ENCODE measurements around the gene ZNF554. TPM values are rescaled to one million over a fixed set of nuclear protein-coding genes. Genes with fewer than 3 reads are reported as not detected.
"Not testable (repeated sequence)": the region's sequence is repeated elsewhere in the genome, so short reads cannot be mapped to it uniquely, and the experiment has no call there.

Gene ZNF554
- total RNA-seq, 2 donors from 2014 or later = 8.4 to 9.2 TPM

- no peaks in the 10 kb centered on the region for H3K9me3 Mint-ChIP-seq
- 91% methylated on average over 14 to 16 of the region's 16 CpGs for WGBS, 2 experiments (ENCODE audit: insufficient coverage in 1 of 2, insufficient read length in 1 of 2)
- TF ChIP-seq, protein P1, sequence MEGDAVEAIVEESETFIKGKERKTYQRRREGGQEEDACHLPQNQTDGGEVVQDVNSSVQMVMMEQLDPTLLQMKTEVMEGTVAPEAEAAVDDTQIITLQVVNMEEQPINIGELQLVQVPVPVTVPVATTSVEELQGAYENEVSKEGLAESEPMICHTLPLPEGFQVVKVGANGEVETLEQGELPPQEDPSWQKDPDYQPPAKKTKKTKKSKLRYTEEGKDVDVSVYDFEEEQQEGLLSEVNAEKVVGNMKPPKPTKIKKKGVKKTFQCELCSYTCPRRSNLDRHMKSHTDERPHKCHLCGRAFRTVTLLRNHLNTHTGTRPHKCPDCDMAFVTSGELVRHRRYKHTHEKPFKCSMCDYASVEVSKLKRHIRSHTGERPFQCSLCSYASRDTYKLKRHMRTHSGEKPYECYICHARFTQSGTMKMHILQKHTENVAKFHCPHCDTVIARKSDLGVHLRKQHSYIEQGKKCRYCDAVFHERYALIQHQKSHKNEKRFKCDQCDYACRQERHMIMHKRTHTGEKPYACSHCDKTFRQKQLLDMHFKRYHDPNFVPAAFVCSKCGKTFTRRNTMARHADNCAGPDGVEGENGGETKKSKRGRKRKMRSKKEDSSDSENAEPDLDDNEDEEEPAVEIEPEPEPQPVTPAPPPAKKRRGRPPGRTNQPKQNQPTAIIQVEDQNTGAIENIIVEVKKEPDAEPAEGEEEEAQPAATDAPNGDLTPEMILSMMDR (conservative IDR thresholded peaks at IDR 0.05) = no peak
- H3K4me3 Mint-ChIP-seq = no peak overlapping the region
- peaks cover 54% of the 10 kb centered on the region for H3K36me3 Mint-ChIP-seq (ENCODE audit: low read depth)
- no peak overlapping the region for H3K27ac ChIP-seq (ENCODE audit: low read depth, low read length)
- H3K27me3 Mint-ChIP-seq (ENCODE audit: insufficient read depth) = no peaks in the 10 kb centered on the region
- H3K9me3 ChIP-seq (ENCODE audit: control insufficient read depth, low read length) = no peaks in the 10 kb centered on the region
- no peaks in the 10 kb centered on the region for H3K27me3 ChIP-seq (ENCODE audit: control insufficient read depth, insufficient read depth, low read length, poor library complexity, severe bottlenecking)
- no peak overlapping the region for H3K9ac ChIP-seq (ENCODE audit: extremely low read depth, low read length, poor library complexity, severe bottlenecking)
- no peaks in the 10 kb centered on the region for H3K4me1 ChIP-seq (ENCODE audit: control insufficient read depth, insufficient read depth, low read length)
- no peak overlapping the region for H3K4me3 ChIP-seq (ENCODE audit: low read length)
- H3K4me1 Mint-ChIP-seq = no peaks in the 10 kb centered on the region
- H3K36me3 ChIP-seq (ENCODE audit: control insufficient read depth, insufficient read depth, low read length) = peaks cover 36% of the 10 kb centered on the region
- no peak overlapping the region for H3K27ac Mint-ChIP-seq
- DNase-seq = no peak
These were observed 28.2 kb upstream of the ZNF554 start for GRCh38 chr19:2791440-2791839.

GRCh38 chr19:2791876-2792275 is 27.8 kb upstream of the ZNF554 start:
- H3K36me3 Mint-ChIP-seq (ENCODE audit: low read depth) = peaks cover 57% of the 10 kb centered on the region
- no peaks in the 10 kb centered on the region for H3K27me3 ChIP-seq (ENCODE audit: control insufficient read depth, insufficient read depth, low read length, poor library complexity, severe bottlenecking)
- TF ChIP-seq, protein P1 (conservative IDR thresholded peaks at IDR 0.05) = no peak
- H3K36me3 ChIP-seq (ENCODE audit: control insufficient read depth, insufficient read depth, low read length) = peaks cover 41% of the 10 kb centered on the region
- no peak overlapping the region for H3K4me3 Mint-ChIP-seq
- no peak overlapping the region for H3K27ac Mint-ChIP-seq
- H3K4me3 ChIP-seq (ENCODE audit: low read length) = no peak overlapping the region
- H3K9ac ChIP-seq (ENCODE audit: extremely low read depth, low read length, poor library complexity, severe bottlenecking) = no peak overlapping the region
- no peaks in the 10 kb centered on the region for H3K4me1 Mint-ChIP-seq
- H3K9me3 Mint-ChIP-seq = no peaks in the 10 kb centered on the region
- H3K9me3 ChIP-seq (ENCODE audit: control insufficient read depth, low read length) = no peaks in the 10 kb centered on the region
- H3K27me3 Mint-ChIP-seq (ENCODE audit: insufficient read depth) = no peaks in the 10 kb centered on the region
- H3K4me1 ChIP-seq (ENCODE audit: control insufficient read depth, insufficient read depth, low read length) = no peaks in the 10 kb centered on the region
- DNase-seq = no peak
- no peak overlapping the region for H3K27ac ChIP-seq (ENCODE audit: low read depth, low read length)
- WGBS, 2 experiments (ENCODE audit: insufficient coverage in 1 of 2, insufficient read length in 1 of 2) = 92 to 94% methylated on average over 12 to 16 of the region's 16 CpGs

- peaks cover 48% of the 10 kb centered on the region for H3K36me3 ChIP-seq (ENCODE audit: control insufficient read depth, insufficient read depth, low read length)
- not testable (repeated sequence) for H3K9me3 ChIP-seq (ENCODE audit: control insufficient read depth, low read length); DNase-seq; H3K4me3 ChIP-seq (ENCODE audit: low read length); H3K4me1 ChIP-seq (ENCODE audit: control insufficient read depth, insufficient read depth, low read length); H3K9ac ChIP-seq (ENCODE audit: extremely low read depth, low read length, poor library complexity, severe bottlenecking); H3K27me3 ChIP-seq (ENCODE audit: control insufficient read depth, insufficient read depth, low read length, poor library complexity, severe bottlenecking); H3K27ac ChIP-seq (ENCODE audit: low read depth, low read length); H3K27me3 Mint-ChIP-seq (ENCODE audit: insufficient read depth); H3K4me1 Mint-ChIP-seq; H3K4me3 Mint-ChIP-seq; H3K9me3 Mint-ChIP-seq; H3K27ac Mint-ChIP-seq
- 91 to 94% methylated on average over 9 to 10 of the region's 10 CpGs for WGBS, 2 experiments (ENCODE audit: insufficient coverage in 1 of 2, insufficient read length in 1 of 2)
- H3K36me3 Mint-ChIP-seq (ENCODE audit: low read depth) = peaks cover 64% of the 10 kb centered on the region
These were observed 27.0 kb upstream of the ZNF554 start for GRCh38 chr19:2792666-2793065.

DNA sequence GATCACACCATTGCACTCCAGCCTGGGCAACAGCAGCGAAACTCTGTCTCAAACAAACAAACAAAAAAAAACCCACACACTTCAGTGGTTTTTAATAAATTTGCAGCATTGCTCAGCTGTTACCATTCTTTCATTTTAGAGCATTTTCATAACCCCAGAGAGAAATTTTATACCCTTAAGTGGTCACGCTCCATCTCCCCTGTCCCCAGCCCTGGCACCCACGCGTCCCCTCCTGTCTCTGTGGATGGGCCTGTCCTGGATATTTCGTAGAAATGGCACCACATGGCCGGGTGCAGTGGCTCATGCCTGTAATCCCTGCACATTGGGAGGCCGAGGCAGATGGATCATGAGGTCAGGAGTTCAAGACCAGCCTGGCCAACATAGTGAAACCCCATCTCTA is 26.5 kb upstream of the ZNF554 start:
- Histone ChIP-seq H3K27ac (ENCODE audit: low read depth, low read length) (no peak overlapping the region), H3K36me3 (ENCODE audit: control insufficient read depth, insufficient read depth, low read length) (peaks cover 51% of the 10 kb centered on the region), H3K9ac (ENCODE audit: extremely low read depth, low read length, poor library complexity, severe bottlenecking) (no peak overlapping the region), H3K4me1 (ENCODE audit: control insufficient read depth, insufficient read depth, low read length) (no peaks in the 10 kb centered on the region), H3K4me3 (ENCODE audit: low read length) (no peak overlapping the region), H3K9me3 (ENCODE audit: control insufficient read depth, low read length) (no peaks in the 10 kb centered on the region), H3K27me3 (ENCODE audit: control insufficient read depth, insufficient read depth, low read length, poor library complexity, severe bottlenecking) (no peaks in the 10 kb centered on the region)
- DNase-seq = no peak
- no peaks in the 10 kb centered on the region for H3K4me1 Mint-ChIP-seq
- no peaks in the 10 kb centered on the region for H3K9me3 Mint-ChIP-seq
- WGBS, 2 experiments (ENCODE audit: insufficient coverage in 1 of 2, insufficient read length in 1 of 2) = 88 to 95% methylated on average over 2 to 7 of the region's 7 CpGs
- no peak overlapping the region for H3K27ac Mint-ChIP-seq
- H3K36me3 Mint-ChIP-seq (ENCODE audit: low read depth) = peaks cover 63% of the 10 kb centered on the region
- H3K27me3 Mint-ChIP-seq (ENCODE audit: insufficient read depth) = no peaks in the 10 kb centered on the region
- TF ChIP-seq, protein P1 (conservative IDR thresholded peaks at IDR 0.05) = no peak
- no peak overlapping the region for H3K4me3 Mint-ChIP-seq

Measured in endodermal cell (in vitro differentiated cells).